T-cell (primary cell): ENCODE results near the gene ZRANB1. TPM values are rescaled to one million over a fixed set of nuclear protein-coding genes. Genes with fewer than 3 reads are reported as not detected.

Source experiments
- ATAC-seq, 4 experiments: fragments of 200-7000 bp in 3 of 4; fragments of 150-1000 bp in 1 of 4; cut with Tn5 transposase; replicated peaks in 1 of 4; 1 replicate in 3 of 4; 2 replicates in 1 of 4; pipeline ENCODE4 v1.10.0; 2021; ENCODE audit warnings: moderate library complexity in 3 of 4, mild to moderate bottlenecking in 2 of 4, moderate number of reproducible peaks in 1 of 4
- CTCF ChIA-PET, 2 donors: fragments of 300-600 bp; sonication (Branson Sonifier 250); formaldehyde crosslinking; loops; one replicate each; lab custom pipeline; 2022; ENCODE audit warnings: antibody characterized with exemption in 2 of 2; lab: Charles Lee
- POLR2A ChIA-PET, 2 donors: fragments of 300-600 bp; sonication (Branson Sonifier 250); formaldehyde crosslinking; loops; one replicate each; lab custom pipeline; 2022; ENCODE audit warnings: antibody characterized with exemption in 2 of 2; lab: Charles Lee
- DNase-seq, 35 experiments: peaks; one replicate each; pipeline versions ENCODE4 v3.0.0 to v3.0.0-alpha.2; 2013 to 2023
- H3K27ac ChIP-seq: one replicate; pipeline ENCODE4 v1.5.1; 2013; ENCODE audit warnings: low read length
- H3K27me3 ChIP-seq, 2 experiments: replicated peaks in 1 of 2; 1 replicate in 1 of 2; 2 replicates in 1 of 2; pipeline versions ENCODE4 v1.6.1 to v1.7.0; 2013; ENCODE audit warnings: low read length in 1 of 2, mixed read lengths in 1 of 2; ENCODE audit not compliant: control insufficient read depth in 2 of 2, insufficient read depth in 2 of 2; ENCODE audit errors: extremely low read depth in 1 of 2
- H3K36me3 ChIP-seq, 2 donors: 1 replicate in 1 of 2; 2 replicates in 1 of 2; pipeline versions ENCODE4 v1.6.1 to v1.7.0; 2013; ENCODE audit warnings: low read length in 1 of 2; ENCODE audit not compliant: control insufficient read depth in 2 of 2, insufficient read depth in 1 of 2; ENCODE audit errors: extremely low read depth in 1 of 2
- H3K4me1 ChIP-seq, 2 experiments: 1 replicate in 1 of 2; 2 replicates in 1 of 2; pipeline versions ENCODE4 v1.6.1 to v1.7.0; 2013; ENCODE audit warnings: low read length in 2 of 2, mixed read lengths in 1 of 2; ENCODE audit not compliant: insufficient read depth in 2 of 2, control insufficient read depth in 1 of 2; ENCODE audit errors: extremely low read depth in 1 of 2
- H3K4me3 ChIP-seq, 2 donors: 1 replicate in 1 of 2; 2 replicates in 1 of 2; pipeline versions ENCODE4 v1.5.1 to v1.7.0; 2013; ENCODE audit warnings: mild to moderate bottlenecking in 2 of 2, low read length in 1 of 2, moderate library complexity in 1 of 2; ENCODE audit not compliant: control insufficient read depth in 1 of 2; ENCODE audit errors: extremely low read depth in 1 of 2
- H3K9me3 ChIP-seq: 2 replicates; pipeline ENCODE4 v1.7.0; 2013
- H3K27ac Mint-ChIP-seq, 2 donors: one replicate each; pipeline ENCODE4 v1.8.0; 2020 to 2021; ENCODE audit warnings: mild to moderate bottlenecking in 2 of 2, mixed read lengths in 2 of 2
- H3K27me3 Mint-ChIP-seq, 2 donors: one replicate each; pipeline ENCODE4 v1.8.0; 2021 to 2022; ENCODE audit warnings: mixed read lengths in 2 of 2
- H3K36me3 Mint-ChIP-seq: one replicate; pipeline ENCODE4 v1.8.0; 2021; ENCODE audit warnings: mixed read lengths
- H3K4me1 Mint-ChIP-seq, 3 donors: one replicate each; pipeline ENCODE4 v1.8.0; 2020 to 2022; ENCODE audit warnings: mixed read lengths in 3 of 3, mild to moderate bottlenecking in 1 of 3
- H3K4me3 Mint-ChIP-seq, 3 donors: one replicate each; pipeline ENCODE4 v1.8.0; 2020 to 2022; ENCODE audit warnings: mild to moderate bottlenecking in 3 of 3, mixed read lengths in 3 of 3, moderate library complexity in 3 of 3
- H3K9me3 Mint-ChIP-seq, 3 donors: one replicate each; pipeline ENCODE4 v1.8.0; 2020 to 2022; ENCODE audit warnings: mixed read lengths in 3 of 3
- WGBS: methylation state at CpG from one replicate; pipeline ENCODE4 v1.1.5; 2013; ENCODE audit warnings: missing lambda C conversion rate; ENCODE audit not compliant: insufficient coverage; 5-methylcytosine and 5-hydroxymethylcytosine counted together
- total RNA-seq, 35 experiments: library from RNA in 6 of 35; stranded (reverse) in 6 of 35; fragments of 120-200 nt in 1 of 35; gene quantifications; one replicate each; pipeline versions ENCODE4 v1.2.1 to v1.2.4 and lab custom pipeline; 2013 to 2026

ZRANB1 gene
- total RNA-seq, 5 donors from 2014 or later (not counting 1 experiment from before 2014, with no cell fraction given): 18.5 to 21.4 (median 19.1) TPM

DNA sequence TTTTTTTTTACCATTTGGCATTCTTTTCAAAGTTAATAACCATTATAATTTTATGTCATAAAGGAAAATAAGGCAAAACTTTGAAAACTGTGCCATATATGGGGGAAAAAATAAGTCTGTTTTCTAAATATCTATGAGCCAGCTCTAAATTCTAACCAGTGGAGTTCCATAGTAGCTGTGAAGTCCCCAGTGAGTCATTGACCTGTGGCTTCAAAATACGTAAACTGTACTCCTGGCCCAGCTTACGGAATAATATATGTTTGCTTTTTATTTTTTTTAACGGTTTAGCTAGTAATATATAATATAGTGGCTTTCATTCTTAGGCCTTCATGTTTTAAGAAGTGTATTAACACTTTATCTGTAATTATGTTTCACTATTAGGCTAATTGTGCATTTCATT, 20.5 kb downstream of the ZRANB1 start:
- peaks cover 24% of the 10 kb centered on the region for H3K36me3 Mint-ChIP-seq
- ATAC-seq (no peak), DNase-seq (no peak)
- H3K27me3 Mint-ChIP-seq: no peaks in the 10 kb centered on the region
- H3K9me3 Mint-ChIP-seq: no peaks in the 10 kb centered on the region
- no peak overlapping the region for H3K4me3 Mint-ChIP-seq
- WGBS: no CpG with 5 or more reads among the region's 3 CpGs
- peaks cover 47 to 64% (median 60%) of the 10 kb centered on the region in 3 donors for H3K4me1 Mint-ChIP-seq
- Histone ChIP-seq H3K36me3 (peaks cover 4 to 12% of the 10 kb centered on the region in 2 donors), H3K4me1 (no peaks in the 10 kb centered on the region), H3K27me3 (no peaks in the 10 kb centered on the region), H3K4me3 (no peak overlapping the region), H3K27ac (no peak overlapping the region), H3K9me3 (no peaks in the 10 kb centered on the region)
- H3K27ac Mint-ChIP-seq: no peak overlapping the region
- POLR2A ChIA-PET: no interaction called here
- CTCF ChIA-PET: interaction anchor here in 1 of 2 donors (0.9 kb wide), 1 partner anchor 30 kb away, joined by 4 read pairs; no protein-coding TSS in a partner anchor

DNA sequence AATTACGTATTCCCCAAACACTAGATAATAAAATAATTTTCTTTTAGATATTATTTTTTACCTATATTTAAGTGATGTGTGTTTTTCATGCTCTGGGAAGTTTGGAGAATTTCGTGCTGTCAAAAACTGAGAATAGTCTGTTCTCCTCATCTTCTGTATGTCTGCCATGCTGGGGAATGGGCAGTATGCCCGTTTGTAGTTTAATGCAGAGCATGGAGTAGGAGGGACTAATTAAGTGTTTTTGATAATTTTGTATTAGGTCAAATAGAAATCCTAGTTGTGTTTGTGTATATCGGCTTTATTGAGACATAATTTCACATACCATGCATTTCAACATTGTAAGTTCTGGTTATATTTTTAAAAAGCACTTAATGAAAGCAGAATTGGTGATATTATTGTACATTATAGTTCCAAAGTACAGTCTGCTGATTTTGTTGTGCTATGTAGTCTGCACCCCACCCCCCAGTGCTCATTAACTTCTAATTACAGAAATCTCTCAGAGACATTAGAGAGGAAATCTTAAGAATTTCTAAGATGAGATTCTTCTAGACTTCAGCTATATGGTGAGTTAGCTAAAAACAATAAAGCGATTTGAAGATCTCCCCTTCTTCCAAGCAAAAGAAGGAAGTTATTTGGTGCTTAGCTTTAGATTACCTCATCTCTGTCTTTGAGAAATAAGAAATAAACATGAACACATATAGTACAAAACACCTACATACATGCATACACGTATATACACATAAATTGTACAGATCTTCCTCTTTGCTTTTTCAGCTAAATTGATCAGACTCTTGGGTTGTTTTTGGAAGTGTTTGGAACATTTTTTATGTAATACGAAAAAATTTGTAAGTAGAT, 22.2 kb downstream of the ZRANB1 start:
- ChIA-PET POLR2A (interaction anchor here in 1 of 2 donors (0.6 kb wide), 1 partner anchor 32 kb away, joined by 5 read pairs; no protein-coding TSS in a partner anchor), CTCF (no interaction called here)
- WGBS: no CpG with 5 or more reads among the region's 7 CpGs
- Mint-ChIP-seq H3K4me3 (no peak overlapping the region), H3K4me1 (peaks cover 44 to 63% (median 56%) of the 10 kb centered on the region in 3 donors), H3K36me3 (peaks cover 35% of the 10 kb centered on the region), H3K27ac (no peak overlapping the region), H3K27me3 (no peaks in the 10 kb centered on the region), H3K9me3 (no peaks in the 10 kb centered on the region)
- H3K27me3 ChIP-seq: no peaks in the 10 kb centered on the region
- H3K27ac ChIP-seq: no peak overlapping the region
- no peaks in the 10 kb centered on the region for H3K4me1 ChIP-seq
- ATAC-seq: no peak
- no peaks in the 10 kb centered on the region for H3K9me3 ChIP-seq
- no peak for DNase-seq
- H3K36me3 ChIP-seq: peaks cover 10 to 24% of the 10 kb centered on the region in 2 donors
- no peak overlapping the region for H3K4me3 ChIP-seq

DNA sequence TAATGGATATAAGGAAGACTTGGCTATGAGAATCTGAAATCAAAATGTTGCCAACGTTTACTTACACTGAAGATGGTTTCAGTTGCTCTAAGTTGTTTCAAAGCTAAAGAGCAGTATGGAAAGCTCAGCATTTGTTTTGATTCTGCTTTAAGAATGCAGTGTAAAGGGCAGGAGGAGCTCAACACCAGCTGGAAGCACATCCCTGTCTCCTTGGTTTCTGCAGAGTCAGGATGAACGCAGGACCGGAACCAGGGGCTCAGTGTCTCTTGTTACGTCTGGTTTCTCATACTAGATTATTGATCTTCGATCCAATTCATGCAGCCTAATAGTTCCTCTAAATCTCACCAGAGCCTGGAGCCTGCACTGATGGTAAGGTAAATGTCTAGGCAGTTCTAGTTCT, 24.1 kb downstream of the ZRANB1 start:
- peaks cover 0 to 9% of the 10 kb centered on the region in 2 experiments for H3K4me1 ChIP-seq
- WGBS: 79% methylated on average over 1 of the region's 5 CpGs
- peaks cover 41% of the 10 kb centered on the region for H3K36me3 Mint-ChIP-seq
- ChIA-PET CTCF (no interaction called here), POLR2A (no interaction called here)
- no peak overlapping the region for H3K4me3 Mint-ChIP-seq
- DNase-seq (no peak), ATAC-seq (no peak)
- H3K27ac Mint-ChIP-seq: no peak overlapping the region
- no peaks in the 10 kb centered on the region for H3K9me3 Mint-ChIP-seq
- no peaks in the 10 kb centered on the region for H3K9me3 ChIP-seq
- H3K27me3 ChIP-seq: no peaks in the 10 kb centered on the region
- no peaks in the 10 kb centered on the region for H3K27me3 Mint-ChIP-seq
- H3K4me1 Mint-ChIP-seq: peaks cover 53 to 66% (median 60%) of the 10 kb centered on the region in 3 donors
- H3K27ac ChIP-seq: no peak overlapping the region
- no peak overlapping the region for H3K4me3 ChIP-seq
- H3K36me3 ChIP-seq: peaks cover 10 to 32% of the 10 kb centered on the region in 2 donors

DNA sequence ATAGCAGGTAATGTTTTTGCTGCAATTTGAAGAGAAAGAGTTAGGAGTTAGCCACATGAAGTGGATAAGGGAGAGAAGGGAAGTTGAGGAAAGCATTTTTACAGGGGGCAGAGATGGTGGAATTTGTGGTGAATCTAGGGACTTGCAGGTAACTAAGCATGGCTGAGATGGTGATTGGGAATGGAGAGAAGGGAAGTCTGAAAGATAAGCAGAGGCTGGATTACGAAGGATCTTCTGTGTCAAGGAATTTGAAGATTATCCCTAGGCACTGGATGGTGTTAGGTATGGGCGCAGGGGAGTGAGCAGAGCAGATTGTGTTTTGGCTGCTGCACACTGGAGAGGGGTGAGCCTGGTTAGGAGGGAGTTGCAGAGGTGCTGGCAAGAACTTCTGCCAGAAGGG, 25.3 kb downstream of the ZRANB1 start:
- CTCF ChIA-PET: no interaction called here
- 100% methylated on average over 2 of the region's 2 CpGs for WGBS

DNA sequence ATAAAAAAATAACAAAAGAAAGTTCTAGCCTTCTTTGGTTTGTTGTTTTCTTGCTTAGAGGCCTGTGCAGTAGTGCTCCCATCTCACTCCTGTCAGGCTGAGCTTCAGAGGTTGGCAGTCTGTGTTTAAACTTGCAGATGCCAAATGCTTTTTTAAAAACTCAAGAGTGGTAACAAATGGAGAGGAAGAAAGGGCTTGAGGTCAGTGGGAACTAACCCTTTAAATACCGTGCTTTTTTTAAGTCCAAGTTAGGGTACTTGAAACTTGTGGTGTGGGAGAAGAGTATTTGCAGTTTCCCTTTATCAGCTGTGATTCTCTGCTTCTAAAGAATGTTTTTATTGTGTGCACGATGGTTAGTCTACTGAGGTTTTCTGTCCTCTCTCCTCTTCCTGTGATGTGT, 29.4 kb downstream of the ZRANB1 start:
- ATAC-seq (no peak), DNase-seq (no peak)
- Histone ChIP-seq H3K9me3 (no peaks in the 10 kb centered on the region), H3K27ac (no peak overlapping the region), H3K27me3 (no peaks in the 10 kb centered on the region), H3K4me3 (no peak overlapping the region), H3K4me1 (peaks cover 5 to 15% of the 10 kb centered on the region in 2 experiments), H3K36me3 (peaks cover 10 to 54% of the 10 kb centered on the region in 2 donors)
- POLR2A ChIA-PET: no interaction called here
- 0% methylated on average over 1 of the region's 2 CpGs for WGBS
- CTCF ChIA-PET: no interaction called here
- no peaks in the 10 kb centered on the region for H3K27me3 Mint-ChIP-seq
- H3K27ac Mint-ChIP-seq: peak overlapping the region; percentile 28 to 61
- H3K4me1 Mint-ChIP-seq: peaks cover 44 to 52% (median 50%) of the 10 kb centered on the region in 3 donors
- H3K36me3 Mint-ChIP-seq: peaks cover 65% of the 10 kb centered on the region
- no peak overlapping the region for H3K4me3 Mint-ChIP-seq
- no peaks in the 10 kb centered on the region for H3K9me3 Mint-ChIP-seq

More for the DNA sequence above, 25.3 kb downstream of the ZRANB1 start:
- Histone ChIP-seq H3K4me3 (no peak overlapping the region), H3K27me3 (no peaks in the 10 kb centered on the region), H3K9me3 (no peaks in the 10 kb centered on the region), H3K4me1 (peaks cover 5 to 9% of the 10 kb centered on the region in 2 experiments), H3K36me3 (peaks cover 10 to 32% of the 10 kb centered on the region in 2 donors), H3K27ac (no peak overlapping the region)
- Mint-ChIP-seq H3K4me3 (no peak overlapping the region), H3K9me3 (no peaks in the 10 kb centered on the region), H3K27ac (no peak overlapping the region), H3K4me1 (peaks cover 54 to 66% (median 58%) of the 10 kb centered on the region in 3 donors), H3K36me3 (peaks cover 45% of the 10 kb centered on the region), H3K27me3 (no peaks in the 10 kb centered on the region)
- DNase-seq: no peak
- POLR2A ChIA-PET: no interaction called here
- ATAC-seq: no peak

DNA sequence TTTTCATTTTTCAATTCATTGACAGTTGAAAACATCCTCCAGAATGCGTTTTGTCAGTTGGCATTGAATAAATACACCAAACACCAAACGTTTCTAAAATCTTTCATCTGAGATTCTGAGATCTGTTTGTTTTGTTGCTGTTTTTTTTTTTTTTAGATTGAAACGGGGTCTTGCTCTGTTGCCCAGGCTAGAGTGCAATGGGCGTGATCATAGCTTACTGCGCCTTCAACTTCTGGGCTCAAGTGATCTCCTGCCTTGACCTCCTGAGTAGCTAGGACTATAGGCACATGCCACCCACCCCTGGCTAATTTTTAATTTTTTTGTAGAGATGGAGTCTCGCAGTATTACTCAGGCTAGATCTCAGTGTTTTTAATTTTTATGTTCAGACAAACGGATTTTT, 30.7 kb downstream of the ZRANB1 start:
- Histone ChIP-seq H3K36me3 (peaks cover 6 to 42% of the 10 kb centered on the region in 2 donors), H3K9me3 (no peaks in the 10 kb centered on the region), H3K4me3 (no peak overlapping the region), H3K4me1 (peaks cover 5 to 29% of the 10 kb centered on the region in 2 experiments), H3K27ac (no peak overlapping the region), H3K27me3 (no peaks in the 10 kb centered on the region)
- H3K27ac Mint-ChIP-seq: no peak overlapping the region
- ATAC-seq (no peak), DNase-seq (no peak)
- H3K9me3 Mint-ChIP-seq: no peaks in the 10 kb centered on the region
- no CpG with 5 or more reads among the region's 7 CpGs for WGBS
- H3K4me1 Mint-ChIP-seq: peaks cover 36 to 49% (median 49%) of the 10 kb centered on the region in 3 donors
- H3K27me3 Mint-ChIP-seq: no peaks in the 10 kb centered on the region
- no peak overlapping the region for H3K4me3 Mint-ChIP-seq
- ChIA-PET POLR2A (no interaction called here), CTCF (no interaction called here)
- peaks cover 55% of the 10 kb centered on the region for H3K36me3 Mint-ChIP-seq
